ENCODE results near the gene XIRP2.
A peak's percentile ranks its signal among the peaks of the same experiment; 100 is the strongest.

- TF ChIP-seq CEBPB (IDR thresholded peaks at IDR 0.05; ENCODE audit: low read depth, low read length) (no peak), POLR2A (IDR thresholded peaks at IDR 0.05; ENCODE audit: low read depth, low read length) (no peak), SMC3 (IDR thresholded peaks at IDR 0.05; ENCODE audit: low read depth, low read length) (no peak), RCOR1 (IDR thresholded peaks at IDR 0.05; ENCODE audit: insufficient replicate concordance, low read length) (no peak), BHLHE40 (IDR thresholded peaks at IDR 0.05; ENCODE audit: low read depth, low read length) (no peak), MXI1 (IDR thresholded peaks at IDR 0.05; ENCODE audit: borderline replicate concordance, low read depth, low read length) (no peak), FOS (IDR thresholded peaks at IDR 0.05; ENCODE audit: low read depth, low read length) (peak; percentile 35; the same call in 1 of the 2 replicates), MAZ (IDR thresholded peaks at IDR 0.05; ENCODE audit: borderline replicate concordance, low read depth, low read length) (no peak), RAD21 (IDR thresholded peaks at IDR 0.05; ENCODE audit: low read length) (no peak)
- TF ChIP-seq, protein P1, sequence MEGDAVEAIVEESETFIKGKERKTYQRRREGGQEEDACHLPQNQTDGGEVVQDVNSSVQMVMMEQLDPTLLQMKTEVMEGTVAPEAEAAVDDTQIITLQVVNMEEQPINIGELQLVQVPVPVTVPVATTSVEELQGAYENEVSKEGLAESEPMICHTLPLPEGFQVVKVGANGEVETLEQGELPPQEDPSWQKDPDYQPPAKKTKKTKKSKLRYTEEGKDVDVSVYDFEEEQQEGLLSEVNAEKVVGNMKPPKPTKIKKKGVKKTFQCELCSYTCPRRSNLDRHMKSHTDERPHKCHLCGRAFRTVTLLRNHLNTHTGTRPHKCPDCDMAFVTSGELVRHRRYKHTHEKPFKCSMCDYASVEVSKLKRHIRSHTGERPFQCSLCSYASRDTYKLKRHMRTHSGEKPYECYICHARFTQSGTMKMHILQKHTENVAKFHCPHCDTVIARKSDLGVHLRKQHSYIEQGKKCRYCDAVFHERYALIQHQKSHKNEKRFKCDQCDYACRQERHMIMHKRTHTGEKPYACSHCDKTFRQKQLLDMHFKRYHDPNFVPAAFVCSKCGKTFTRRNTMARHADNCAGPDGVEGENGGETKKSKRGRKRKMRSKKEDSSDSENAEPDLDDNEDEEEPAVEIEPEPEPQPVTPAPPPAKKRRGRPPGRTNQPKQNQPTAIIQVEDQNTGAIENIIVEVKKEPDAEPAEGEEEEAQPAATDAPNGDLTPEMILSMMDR (conservative IDR thresholded peaks at IDR 0.05; ENCODE audit: low read depth, low read length), result no peak
- TF ChIP-seq, protein P2, sequence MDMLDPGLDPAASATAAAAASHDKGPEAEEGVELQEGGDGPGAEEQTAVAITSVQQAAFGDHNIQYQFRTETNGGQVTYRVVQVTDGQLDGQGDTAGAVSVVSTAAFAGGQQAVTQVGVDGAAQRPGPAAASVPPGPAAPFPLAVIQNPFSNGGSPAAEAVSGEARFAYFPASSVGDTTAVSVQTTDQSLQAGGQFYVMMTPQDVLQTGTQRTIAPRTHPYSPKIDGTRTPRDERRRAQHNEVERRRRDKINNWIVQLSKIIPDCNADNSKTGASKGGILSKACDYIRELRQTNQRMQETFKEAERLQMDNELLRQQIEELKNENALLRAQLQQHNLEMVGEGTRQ (IDR thresholded peaks at IDR 0.05; ENCODE audit: low read depth, low read length), result no peak
Observed at GRCh38 chr2:167240671-167241070, 352.4 kb downstream of the XIRP2 start.
